HEK293 (cell line): ENCODE measurements around the gene DDX49.

ENCODE experiments used
- CTCF ChIA-PET: fragments of 350-600 bp; formaldehyde crosslinking; extraction: SDS; loops from one replicate; lab custom pipeline; 2021; ENCODE audit warnings: antibody characterized with exemption; lab: Yijun Ruan, JAX
- POLR2A ChIA-PET: fragments of 300-600 bp; formaldehyde crosslinking; extraction: SDS; loops from one replicate; lab custom pipeline; 2020; ENCODE audit warnings: antibody characterized with exemption, inconsistent platforms; lab: Yijun Ruan, JAX
- H3K27ac ChIP-seq: fragments of 200-500 bp; sonication (Bioruptor generic); 2 replicates; pipeline ENCODE4 v1.5.1; 2014; ENCODE audit warnings: low read depth, low read length, control low read depth, inconsistent platforms; ENCODE audit errors: extremely low read depth
- H3K36me3 ChIP-seq, 2 experiments: fragments of 200-500 bp in 1 of 2; sonication (Bioruptor generic) in 1 of 2; 1 replicate in 1 of 2; 2 replicates in 1 of 2; pipeline ENCODE4 v1.5.1; 2014 to 2017; ENCODE audit warnings: inconsistent platforms in 2 of 2, low read length in 2 of 2; ENCODE audit not compliant: control insufficient read depth in 2 of 2, insufficient read depth in 1 of 2
- H3K4me1 ChIP-seq: fragments of 200-500 bp; sonication (Bioruptor generic); 2 replicates; pipeline ENCODE4 v1.5.1; 2014; ENCODE audit warnings: mild to moderate bottlenecking, low read length, inconsistent platforms; ENCODE audit not compliant: control insufficient read depth, insufficient read depth
- H3K4me3 ChIP-seq: 2 replicates; pipeline ENCODE4 v1.5.1; 2011; ENCODE audit warnings: low read depth, mild to moderate bottlenecking, control low read depth, low read length, moderate library complexity
- H3K9me3 ChIP-seq: fragments of 200-500 bp; sonication (Bioruptor generic); 2 replicates; pipeline ENCODE4 v1.5.1; 2014; ENCODE audit warnings: low read depth, low read length, inconsistent platforms; ENCODE audit not compliant: control insufficient read depth, insufficient read depth
- ELK4 ChIP-seq: IDR thresholded peaks from 2 replicates; pipeline ENCODE4 v1.6.1; 2011; ENCODE audit warnings: mild to moderate bottlenecking, low read depth, low read length, borderline replicate concordance
- HOXA7 ChIP-seq: sonication (generic); formaldehyde crosslinking; IDR thresholded peaks from 2 replicates; pipeline ENCODE4 v1.8.1; 2022; ENCODE audit warnings: missing genetic modification reagents, borderline replicate concordance
- HOXC10 ChIP-seq: sonication (generic); formaldehyde crosslinking; IDR thresholded peaks from 2 replicates; pipeline ENCODE4 v1.8.1; 2023; ENCODE audit warnings: mild to moderate bottlenecking, missing genetic modification reagents
- KLF10 ChIP-seq: fragments of 450-650 bp; IDR thresholded peaks from 2 replicates; pipeline ENCODE4 v1.5.1; 2018; ENCODE audit warnings: missing biosample characterization, mild to moderate bottlenecking, missing genetic modification characterization
- KLF16 ChIP-seq: fragments of 450-650 bp; formaldehyde crosslinking; IDR thresholded peaks from 2 replicates; pipeline ENCODE4 v1.5.1; 2017; ENCODE audit warnings: missing biosample characterization, missing genetic modification characterization
- OSR2 ChIP-seq: fragments of 450-650 bp; formaldehyde crosslinking; IDR thresholded peaks from 2 replicates; pipeline ENCODE4 v1.5.1; 2016; ENCODE audit warnings: missing biosample characterization, missing genetic modification characterization
- OVOL3 ChIP-seq: fragments of 450-650 bp; formaldehyde crosslinking; IDR thresholded peaks from 2 replicates; pipeline ENCODE4 v1.5.1; 2016; ENCODE audit warnings: missing biosample characterization, missing genetic modification characterization
- PRDM4 ChIP-seq: fragments of 450-650 bp; formaldehyde crosslinking; IDR thresholded peaks from 2 replicates; pipeline ENCODE4 v1.5.1; 2017; ENCODE audit warnings: missing biosample characterization, missing genetic modification characterization
- SETDB1 ChIP-seq: IDR thresholded peaks from one replicate; pipeline ENCODE4 v1.6.1; 2017; ENCODE audit warnings: mild to moderate bottlenecking, low read length, moderate library complexity, mixed read lengths; ENCODE audit not compliant: insufficient read length
- TCF7L2 ChIP-seq: IDR thresholded peaks from 2 replicates; pipeline ENCODE4 v1.6.1; 2011; ENCODE audit warnings: low read depth, mild to moderate bottlenecking, inconsistent platforms, low read length, moderate library complexity, borderline replicate concordance
- ZBTB44 ChIP-seq: fragments of 450-650 bp; IDR thresholded peaks from 2 replicates; pipeline ENCODE4 v1.5.1; 2018; ENCODE audit warnings: missing biosample characterization, mild to moderate bottlenecking, missing genetic modification characterization
- ZBTB48 ChIP-seq: fragments of 450-650 bp; formaldehyde crosslinking; IDR thresholded peaks from 2 replicates; pipeline ENCODE4 v1.5.1; 2016; ENCODE audit warnings: missing biosample characterization, missing genetic modification characterization
- ZFP41 ChIP-seq: fragments of 450-650 bp; formaldehyde crosslinking; IDR thresholded peaks from 2 replicates; pipeline ENCODE4 v1.5.1; 2016; ENCODE audit warnings: missing biosample characterization, missing genetic modification characterization, borderline replicate concordance
- ZNF155 ChIP-seq: fragments of 450-650 bp; formaldehyde crosslinking; IDR thresholded peaks from 2 replicates; pipeline ENCODE4 v1.5.1; 2016; ENCODE audit warnings: missing biosample characterization, missing genetic modification characterization
- ZNF2 ChIP-seq: fragments of 450-650 bp; formaldehyde crosslinking; IDR thresholded peaks from 2 replicates; pipeline ENCODE4 v1.5.1; 2016; ENCODE audit warnings: missing biosample characterization, missing genetic modification characterization
- ZNF202 ChIP-seq: fragments of 450-650 bp; formaldehyde crosslinking; IDR thresholded peaks from 2 replicates; pipeline ENCODE4 v1.5.1; 2016; ENCODE audit warnings: missing biosample characterization, missing genetic modification characterization, borderline replicate concordance
- ZNF311 ChIP-seq: fragments of 450-650 bp; formaldehyde crosslinking; IDR thresholded peaks from 2 replicates; pipeline ENCODE4 v1.5.1; 2017; ENCODE audit warnings: missing biosample characterization, missing genetic modification characterization, borderline replicate concordance
- ZNF433 ChIP-seq: fragments of 450-650 bp; formaldehyde crosslinking; IDR thresholded peaks from 2 replicates; pipeline ENCODE4 v1.5.1; 2016; ENCODE audit warnings: missing biosample characterization, missing genetic modification characterization, low read depth
- ZNF639 ChIP-seq: fragments of 450-650 bp; formaldehyde crosslinking; IDR thresholded peaks from 2 replicates; pipeline ENCODE4 v1.5.1; 2016; ENCODE audit warnings: missing biosample characterization, missing genetic modification characterization
- ZNF692 ChIP-seq: fragments of 450-650 bp; formaldehyde crosslinking; IDR thresholded peaks from 2 replicates; pipeline ENCODE4 v1.5.1; 2016; ENCODE audit warnings: missing biosample characterization, missing genetic modification characterization
- ZNF701 ChIP-seq: fragments of 450-650 bp; formaldehyde crosslinking; IDR thresholded peaks from 2 replicates; pipeline ENCODE4 v1.5.1; 2016; ENCODE audit warnings: missing biosample characterization, missing genetic modification characterization
- ZNF776 ChIP-seq: fragments of 450-650 bp; formaldehyde crosslinking; IDR thresholded peaks from 2 replicates; pipeline ENCODE4 v1.5.0; 2017; ENCODE audit warnings: missing biosample characterization, missing genetic modification characterization, borderline replicate concordance
- ZNF830 ChIP-seq: fragments of 450-650 bp; IDR thresholded peaks from 2 replicates; pipeline ENCODE4 v1.5.0; 2018; ENCODE audit warnings: missing biosample characterization, missing genetic modification characterization, low read depth, mild to moderate bottlenecking, moderate library complexity

DDX49 gene

GRCh38 chr19:18933297-18933696 is 13.8 kb downstream of the DDX49 start:
- TF ChIP-seq SETDB1 (no peak), TCF7L2 (no peak), ZNF202 (tag by site-specific recombination) (no peak), ZNF776 (tag by site-specific recombination) (no peak), ZNF2 (tag by site-specific recombination) (no peak), ZNF311 (tag by site-specific recombination) (no peak), ZNF639 (no peak), ZFP41 (tag by site-specific recombination) (no peak), KLF10 (tag by site-specific recombination) (no peak), OVOL3 (no peak), HOXC10 (no peak), HOXA7 (CRISPR knock-in tag) (no peak), ZNF692 (no peak)
- TF ChIP-seq, all 188 proteins: peak for 0
- H3K36me3 ChIP-seq = peaks cover 3 to 34% of the 10 kb centered on the region in 2 experiments; a peak in 2 of 3 replicates
- no peaks in the 10 kb centered on the region for H3K4me1 ChIP-seq
- H3K4me3 ChIP-seq = no peak overlapping the region
- ChIA-PET POLR2A (interaction anchor here (0.6 to 1.8 kb wide), 3 partner anchors 14 to 495 kb away, joined by 3 to 7 read pairs (median 5); partner anchors contain the start of genes COPE and DDX49), CTCF (no interaction called here)
- no peak overlapping the region for H3K27ac ChIP-seq
- no peaks in the 10 kb centered on the region for H3K9me3 ChIP-seq

- peaks cover 2% of the 10 kb centered on the region; the same call in 1 of the 2 replicates for H3K4me1 ChIP-seq
- no peak overlapping the region for H3K4me3 ChIP-seq
- H3K36me3 ChIP-seq = peaks cover 0 to 9% of the 10 kb centered on the region in 2 experiments; a peak in 2 of 3 replicates
- TF ChIP-seq KLF16 (tag by site-specific recombination) (no peak), ELK4 (no peak), ZNF830 (tag by site-specific recombination) (no peak), ZBTB44 (tag by site-specific recombination) (no peak), ZBTB48 (tag by site-specific recombination) (no peak), PRDM4 (tag by site-specific recombination) (no peak), ZNF433 (tag by site-specific recombination) (no peak), ZNF701 (tag by site-specific recombination) (no peak), OSR2 (tag by site-specific recombination) (no peak), ZNF155 (no peak)
- POLR2A ChIA-PET = interaction anchor here (1.3 kb wide), 1 partner anchor 10 kb away, joined by 3 read pairs; no protein-coding TSS in a partner anchor
- no peak overlapping the region for H3K27ac ChIP-seq
- H3K9me3 ChIP-seq = no peaks in the 10 kb centered on the region
- CTCF ChIA-PET = interaction anchor here (3.0 kb wide), 1 partner anchor 48 kb away, joined by 13 read pairs; no protein-coding TSS in a partner anchor
These were observed 19.6 kb downstream of the DDX49 start for GRCh38 chr19:18939163-18939562.
